ENCODE measurements around the gene PNMA8A.

DNA sequence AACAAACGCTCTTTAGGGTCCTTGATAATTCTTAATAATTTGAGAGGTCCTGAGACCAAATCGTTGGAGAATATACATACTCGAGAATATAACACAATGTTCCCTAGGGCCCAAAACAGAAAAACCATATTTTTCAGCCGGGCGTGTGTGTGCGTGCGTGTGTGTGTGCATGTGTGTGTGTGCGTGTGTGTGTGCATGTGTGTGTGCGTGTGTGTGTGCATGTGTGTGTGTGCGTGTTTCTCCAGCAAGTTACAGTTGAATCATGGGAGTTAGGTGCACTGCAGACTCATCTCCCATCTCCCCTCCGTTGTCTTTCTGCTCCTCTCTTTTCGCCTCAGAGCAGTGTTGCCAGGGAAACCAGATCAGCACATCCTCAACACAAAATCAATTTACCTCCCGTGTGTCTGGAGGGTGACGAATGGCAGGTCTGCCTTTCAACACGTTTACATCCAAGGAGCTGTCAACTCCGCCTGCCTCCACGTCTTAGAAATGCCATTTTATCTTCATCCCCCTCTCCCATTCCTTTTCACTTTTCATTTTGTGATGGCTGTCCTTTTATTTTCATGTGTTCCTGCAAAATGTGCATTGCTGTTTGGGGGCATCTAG lies 32.6 kb upstream of the PNMA8A start:
- TF ChIP-seq EZH2phosphoT487 (IDR thresholded peaks at IDR 0.05; ENCODE audit: insufficient read depth, low read depth) (no peak), EZH2 (IDR thresholded peaks at IDR 0.05; ENCODE audit: insufficient read depth, poor library complexity, severe bottlenecking) (no peak)
